DOHH2 (cell line): ENCODE data around the gene CACNA1F.

Experiments used
- H3F3A ChIP-seq: fragments of 200-600 bp; sonication (generic), shearing (Covaris generic); 2 replicates; pipeline ENCODE4 v1.6.0; 2016; ENCODE audit warnings: antibody characterized with exemption, mild to moderate bottlenecking; ENCODE audit not compliant: control insufficient read depth, insufficient read depth
- H3K27ac ChIP-seq: fragments of 200-600 bp; sonication (generic); 2 replicates; pipeline ENCODE4 v1.5.1; 2014; ENCODE audit warnings: low read depth, mild to moderate bottlenecking, low read length, moderate library complexity
- H3K27me3 ChIP-seq: fragments of 200-600 bp; sonication (generic); 2 replicates; pipeline ENCODE4 v1.6.1; 2014; ENCODE audit warnings: mild to moderate bottlenecking, low read length, mixed read lengths; ENCODE audit not compliant: control insufficient read depth
- H3K36me3 ChIP-seq: fragments of 200-600 bp; sonication (generic); 2 replicates; pipeline ENCODE4 v1.6.1; 2014; ENCODE audit warnings: mild to moderate bottlenecking, low read length, moderate library complexity, mixed read lengths; ENCODE audit not compliant: control insufficient read depth
- H3K4me1 ChIP-seq: fragments of 200-600 bp; sonication (generic); 2 replicates; pipeline ENCODE4 v1.6.1; 2014; ENCODE audit warnings: mild to moderate bottlenecking, low read length, mixed read lengths; ENCODE audit not compliant: control insufficient read depth
- H3K4me2 ChIP-seq: fragments of 200-600 bp; sonication (generic); 2 replicates; pipeline ENCODE4 v1.6.0; 2014; ENCODE audit warnings: mild to moderate bottlenecking, low read length, moderate library complexity
- H3K4me3 ChIP-seq: fragments of 200-600 bp; sonication (generic); 2 replicates; pipeline ENCODE4 v1.5.1; 2014; ENCODE audit warnings: mild to moderate bottlenecking, low read length, mixed read lengths
- H3K79me2 ChIP-seq: fragments of 200-600 bp; sonication (generic); 2 replicates; pipeline ENCODE4 v1.6.1; 2014; ENCODE audit warnings: mild to moderate bottlenecking, low read length, mixed read lengths; ENCODE audit not compliant: control insufficient read depth
- H3K9me2 ChIP-seq: fragments of 200-600 bp; sonication (generic); replicated peaks from 2 replicates; pipeline ENCODE4 v1.6.1; 2014; ENCODE audit warnings: mild to moderate bottlenecking, low read length, mixed read lengths; ENCODE audit not compliant: control insufficient read depth
- H3K9me3 ChIP-seq: fragments of 200-600 bp; sonication (generic); 2 replicates; pipeline ENCODE4 v1.6.1; 2014; ENCODE audit warnings: antibody characterized with exemption, low read length, mixed read lengths; ENCODE audit not compliant: control insufficient read depth, insufficient read depth
- H4K20me1 ChIP-seq: fragments of 200-600 bp; sonication (generic); 2 replicates; pipeline ENCODE4 v1.6.0; 2014; ENCODE audit warnings: low read depth, mild to moderate bottlenecking, antibody characterized with exemption, low read length, moderate library complexity; ENCODE audit not compliant: control insufficient read depth, insufficient read depth
- CTCF ChIP-seq: fragments of 200-600 bp; sonication (generic); IDR thresholded peaks from one replicate; pipeline ENCODE4 v1.5.1; 2014; ENCODE audit warnings: antibody characterized with exemption, mild to moderate bottlenecking, low read depth, low read length; ENCODE audit not compliant: poor library complexity, severe bottlenecking
- EZH2phosphoT487 ChIP-seq: fragments of 200-600 bp; sonication (generic); IDR thresholded peaks from 2 replicates; pipeline ENCODE4 v1.6.1; 2017; ENCODE audit warnings: borderline replicate concordance, mild to moderate bottlenecking, antibody characterized with exemption, low read length, moderate library complexity, mixed read lengths

The CACNA1F gene

GRCh38 chrX:49163555-49164419 is 69.4 kb downstream of the CACNA1F start:
- no peaks in the 10 kb centered on the region for H3K9me2 ChIP-seq
- H3F3A ChIP-seq: peaks cover 3% of the 10 kb centered on the region
- H3K9me3 ChIP-seq: no peaks in the 10 kb centered on the region
- H3K4me1 ChIP-seq: peaks cover 39% of the 10 kb centered on the region
- H3K4me3 ChIP-seq: peak overlapping the region; percentile 74
- peak overlapping the region; percentile 54 for H3K27ac ChIP-seq
- H3K27me3 ChIP-seq: no peaks in the 10 kb centered on the region
- no peaks in the 10 kb centered on the region for H4K20me1 ChIP-seq
- peak overlapping the region; percentile 83 for H3K4me2 ChIP-seq
- no peaks in the 10 kb centered on the region for H3K36me3 ChIP-seq
- no peaks in the 10 kb centered on the region for H3K79me2 ChIP-seq
- TF ChIP-seq CTCF (peak; percentile 50), EZH2phosphoT487 (no peak)

- no peaks in the 10 kb centered on the region for H4K20me1 ChIP-seq
- H3K4me2 ChIP-seq: peak within 1 kb of the TSS; percentile 83
- H3F3A ChIP-seq: peaks cover under 1% of the 10 kb centered on the region
- H3K36me3 ChIP-seq: no peaks in the 10 kb centered on the region
- no peaks in the 10 kb centered on the region for H3K9me3 ChIP-seq
- no peaks in the 10 kb centered on the region for H3K27me3 ChIP-seq
- peak within 1 kb of the TSS; percentile 74 for H3K4me3 ChIP-seq
- no peaks in the 10 kb centered on the region for H3K79me2 ChIP-seq
- TF ChIP-seq EZH2phosphoT487: no peak
- no peak for TF ChIP-seq CTCF
- H3K27ac ChIP-seq: no peak within 1 kb of the TSS
- peaks cover 29% of the 10 kb centered on the region for H3K4me1 ChIP-seq
- no peaks in the 10 kb centered on the region for H3K9me2 ChIP-seq
Measured at GRCh38 chrX:49162620-49163019, 70.5 kb downstream of the CACNA1F start, which contains the start of gene MAGIX. MAGIX (plus strand) TSS chrX:49162758; CDS start chrX:49162890, 132 bp downstream.

- Histone ChIP-seq H4K20me1 (no peaks in the 10 kb centered on the region), H3K9me3 (no peaks in the 10 kb centered on the region), H3F3A (no peaks in the 10 kb centered on the region), H3K27ac (no peak overlapping the region), H3K36me3 (no peaks in the 10 kb centered on the region), H3K27me3 (no peaks in the 10 kb centered on the region), H3K9me2 (no peaks in the 10 kb centered on the region), H3K4me3 (no peak overlapping the region), H3K4me2 (no peak overlapping the region), H3K4me1 (peaks cover 20% of the 10 kb centered on the region), H3K79me2 (no peaks in the 10 kb centered on the region)
- TF ChIP-seq EZH2phosphoT487: no peak
- no peak for TF ChIP-seq CTCF
Measured at GRCh38 chrX:49161632-49162031, 71.5 kb downstream of the CACNA1F start.
